ACHN (cell line): Measurements from ENCODE around the gene AP2S1.
A peak's percentile ranks its signal among the peaks of the same experiment; 100 is the strongest.
"Not testable (repeated sequence)": the region's sequence is repeated elsewhere in the genome, so short reads cannot be mapped to it uniquely, and the experiment has no call there.

Source experiments
- DNase-seq: peaks from one replicate; pipeline ENCODE4 v3.0.0-alpha.2; 2015
- in situ Hi-C: cut with HindIII; loops from 2 replicates; pipeline ENCODE4 v1.10.0; 2017; ENCODE audit warnings: low sequenced_read_pairs, low pct_ligation_motif_present, low pct_unique_long_range_greater_than_20kb

AP2S1 gene

DNA sequence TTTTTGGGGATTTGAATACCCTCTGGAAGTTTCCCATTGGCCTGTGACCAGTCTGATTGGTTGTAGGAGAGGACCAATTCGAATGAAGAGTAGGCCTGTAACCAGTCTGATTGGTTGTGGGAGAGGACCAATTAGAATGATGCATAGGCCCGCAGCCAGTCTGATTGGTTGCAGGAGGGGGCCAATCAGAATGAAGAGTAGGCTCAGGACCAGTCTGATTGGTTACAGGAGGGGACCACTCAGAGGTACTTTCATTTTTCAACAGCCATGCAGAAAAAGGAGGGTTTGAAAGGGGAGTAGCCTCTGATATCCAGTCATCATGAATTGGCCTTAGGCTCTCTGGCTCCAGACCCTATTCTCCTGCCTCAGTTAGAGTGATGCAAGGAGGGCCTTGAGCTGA lies 31.8 kb downstream of the AP2S1 start:
- no peak for DNase-seq

DNA sequence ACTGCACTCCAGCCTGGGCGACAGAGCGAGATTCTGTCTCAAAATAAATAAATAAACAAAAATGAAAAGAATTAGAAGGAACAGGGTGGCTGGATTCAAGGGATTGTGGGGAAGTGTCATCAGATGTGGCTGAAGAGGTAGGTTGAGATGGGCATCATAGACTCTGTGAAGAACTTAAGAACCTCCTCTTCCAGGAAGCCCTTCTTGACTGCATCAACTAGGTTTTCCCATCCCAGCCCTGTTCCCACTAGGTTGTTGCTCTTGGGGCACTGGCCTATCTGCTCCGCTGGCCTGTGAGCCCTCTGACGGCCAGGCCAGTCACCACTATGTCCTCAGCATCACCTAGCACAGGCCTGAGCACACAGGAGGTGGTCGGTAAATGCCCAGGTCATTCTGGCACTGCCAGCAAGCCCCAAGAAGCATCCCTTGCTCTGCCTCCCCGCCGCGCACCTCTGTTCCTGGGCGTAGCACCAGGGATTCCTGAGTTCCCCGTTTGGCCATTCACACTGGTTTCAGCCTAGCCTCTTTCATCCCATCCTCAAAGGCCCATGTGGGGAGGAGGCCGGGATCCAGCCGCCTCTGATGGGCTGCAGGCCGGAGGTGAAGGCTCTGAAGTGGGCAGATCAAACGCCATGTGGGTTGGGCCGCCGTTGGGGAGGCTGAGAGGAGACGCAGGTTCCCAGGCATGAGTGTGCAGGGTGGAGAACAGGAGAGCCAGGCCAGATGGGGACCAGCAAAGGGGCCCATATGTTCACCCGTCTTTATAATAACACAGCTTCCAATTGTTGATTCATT lies 34.6 kb downstream of the AP2S1 start:
- DNase-seq, result no peak
- in situ Hi-C loops, result no loop called here

More for the DNA sequence above, 31.8 kb downstream of the AP2S1 start:
- in situ Hi-C loops, result no loop called here

DNA sequence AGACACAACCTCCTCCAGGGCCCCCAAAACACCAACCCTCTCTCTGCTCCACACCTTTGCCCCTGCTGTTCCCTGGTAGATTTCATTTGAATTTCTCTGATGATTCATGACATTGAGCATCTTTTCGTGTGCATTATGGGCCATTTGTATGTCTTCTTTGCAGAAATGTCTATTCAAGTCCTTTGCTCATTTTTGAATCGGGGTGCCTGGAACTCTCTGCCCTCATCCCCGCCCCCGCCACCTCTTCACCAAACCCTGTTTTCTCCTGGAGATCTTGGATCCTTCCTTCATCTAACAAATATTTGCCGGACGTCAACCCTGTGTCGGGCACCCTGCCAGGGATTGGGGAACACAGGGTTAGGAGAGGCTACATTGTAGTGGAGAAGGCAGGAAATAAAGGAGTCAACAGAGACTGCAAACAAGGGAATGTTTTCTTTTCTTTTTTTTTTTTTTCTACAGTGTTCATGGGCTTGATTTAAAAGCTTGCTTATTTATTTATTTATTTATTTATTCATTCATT lies 36.7 kb downstream of the AP2S1 start:
- no peak for DNase-seq
- in situ Hi-C loops, result no loop called here

DNA sequence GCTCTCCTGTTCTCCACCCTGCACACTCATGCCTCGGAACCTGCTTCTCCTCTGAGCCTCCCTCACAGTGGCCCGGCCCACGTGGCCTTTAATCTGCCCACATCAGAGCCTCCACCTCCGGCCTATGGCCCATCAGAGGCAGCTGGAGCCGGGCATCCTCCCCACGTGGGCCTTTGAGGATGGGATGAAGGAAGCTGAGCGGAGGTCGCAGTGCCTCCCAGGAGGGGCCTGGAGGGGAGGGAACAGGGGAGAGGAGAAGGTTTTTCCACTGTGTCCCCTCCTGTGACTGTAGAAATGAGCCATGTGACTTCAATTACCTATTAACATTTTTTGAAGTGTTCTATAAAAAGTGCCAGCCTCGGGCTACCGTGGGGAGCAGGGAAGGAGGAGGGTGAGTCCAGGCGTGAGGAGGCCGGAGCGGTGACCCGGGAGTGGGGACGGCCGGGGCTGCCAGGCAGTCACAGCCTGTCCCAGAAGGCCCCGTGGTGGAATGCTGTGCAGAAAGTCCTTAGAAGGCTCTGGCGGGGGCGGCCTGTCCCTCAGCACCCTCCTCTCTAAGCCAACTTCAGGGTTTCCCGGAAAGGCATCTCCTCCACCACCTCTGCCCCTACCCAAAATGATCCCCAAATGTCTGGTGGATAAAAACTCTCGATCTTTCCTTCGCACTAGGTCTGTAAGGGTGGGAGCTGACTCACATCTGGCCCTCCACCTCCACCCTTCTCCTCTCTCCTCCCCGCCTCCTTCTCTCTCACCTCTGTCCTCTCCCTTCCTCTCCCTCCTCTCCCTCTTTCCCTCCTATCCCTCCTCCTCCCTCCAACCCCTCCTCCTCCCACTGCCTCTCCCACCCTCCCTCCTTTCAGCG lies 37.4 kb downstream of the AP2S1 start:
- no peak for DNase-seq
- in situ Hi-C loops, result no loop called here

DNA sequence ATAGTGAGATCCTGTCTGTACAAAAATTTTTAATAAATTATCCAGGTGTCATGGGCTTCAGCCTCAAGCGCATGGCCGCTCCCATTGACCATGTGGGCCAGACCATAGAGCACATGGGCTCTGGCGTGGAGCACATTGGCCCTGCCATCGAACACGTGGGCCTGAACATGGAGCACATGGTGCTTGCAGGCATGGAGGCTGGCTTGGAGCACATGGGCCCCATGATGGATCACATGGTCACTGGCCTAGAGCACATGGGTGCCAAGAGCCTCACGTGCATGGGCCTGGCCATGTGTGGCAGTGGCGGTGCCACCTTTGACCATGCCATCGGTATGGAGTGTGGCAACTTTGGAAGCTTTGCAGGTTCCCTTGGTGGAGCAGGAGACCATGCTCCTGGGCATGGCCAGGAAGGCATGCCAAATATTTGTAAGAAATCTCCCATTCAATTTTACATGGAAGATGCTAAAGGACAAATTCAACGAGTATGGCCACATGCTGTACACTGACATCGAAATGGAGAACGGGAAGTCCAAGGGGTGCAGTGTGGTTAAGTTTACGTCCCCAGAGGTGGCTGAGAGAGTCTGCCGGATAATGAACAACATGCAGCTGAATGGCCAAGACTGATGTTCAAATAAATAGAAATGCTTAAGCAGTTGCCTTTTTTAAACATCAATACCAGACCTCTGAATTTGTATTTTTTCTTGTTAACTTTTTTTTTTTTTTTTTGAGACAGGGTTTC lies 40.9 kb downstream of the AP2S1 start:
- no peak for DNase-seq
- in situ Hi-C loops, result no loop called here

DNA sequence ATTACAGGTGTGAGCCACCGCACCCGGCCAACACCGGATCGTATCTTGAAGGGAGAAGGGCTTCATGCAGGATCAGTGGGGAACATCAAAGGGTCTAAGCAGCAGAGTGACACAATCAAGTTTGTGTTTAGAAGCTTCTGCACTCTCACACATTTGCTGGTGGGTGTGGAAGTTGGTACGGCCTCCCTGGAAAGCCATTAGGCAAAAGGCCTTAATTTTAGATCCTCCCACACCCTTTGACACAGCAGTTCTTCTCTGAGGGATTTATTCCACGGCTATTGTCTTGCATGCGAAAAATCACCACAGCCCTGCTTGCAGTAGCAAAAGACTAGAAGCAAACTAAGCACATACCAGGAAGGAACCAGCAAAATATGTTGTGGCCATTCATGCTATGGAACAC lies 44.0 kb downstream of the AP2S1 start:
- no peak for DNase-seq
- in situ Hi-C loops, result no loop called here

DNA sequence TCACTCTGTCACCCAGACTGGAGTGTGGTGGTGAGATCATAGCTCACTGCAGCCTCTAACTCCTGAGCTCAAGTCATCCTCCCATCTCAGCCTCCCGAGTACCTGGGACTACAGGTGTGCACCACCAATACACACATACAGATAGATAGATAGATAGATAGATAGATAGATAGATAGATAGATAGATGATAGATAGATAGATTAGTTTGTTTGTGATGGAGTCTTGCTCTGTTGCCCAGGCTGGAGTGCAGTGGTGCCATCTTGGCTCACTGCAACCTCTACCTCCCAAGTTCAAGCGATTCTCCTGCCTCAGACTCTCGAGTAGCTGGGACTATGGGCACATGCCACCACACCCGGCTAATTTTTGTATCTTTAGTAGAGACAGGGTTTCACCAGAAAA lies 46.2 kb downstream of the AP2S1 start:
- in situ Hi-C loops, DNase-seq: not testable (repeated sequence)

DNA sequence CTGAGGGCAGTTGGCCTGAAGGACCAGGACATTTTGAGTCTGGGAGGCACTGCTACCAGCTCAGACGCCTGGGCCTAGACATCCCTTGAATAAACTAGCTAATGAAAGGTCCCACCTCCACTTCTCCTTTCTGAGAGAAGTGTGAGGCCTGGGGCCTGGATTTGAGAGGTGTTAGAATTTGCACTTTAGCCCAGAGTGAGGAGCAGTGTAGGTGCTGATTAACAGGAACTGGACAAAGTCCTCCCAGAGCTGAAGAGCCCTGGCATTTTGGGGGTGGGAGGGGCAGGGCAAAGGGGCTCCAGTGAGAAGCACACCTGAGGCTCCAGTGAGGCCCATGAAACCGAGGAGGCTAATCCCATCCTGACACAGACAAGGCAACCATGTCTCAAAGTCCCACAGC lies 47.1 kb downstream of the AP2S1 start:
- in situ Hi-C loops, result no loop called here

DNA sequence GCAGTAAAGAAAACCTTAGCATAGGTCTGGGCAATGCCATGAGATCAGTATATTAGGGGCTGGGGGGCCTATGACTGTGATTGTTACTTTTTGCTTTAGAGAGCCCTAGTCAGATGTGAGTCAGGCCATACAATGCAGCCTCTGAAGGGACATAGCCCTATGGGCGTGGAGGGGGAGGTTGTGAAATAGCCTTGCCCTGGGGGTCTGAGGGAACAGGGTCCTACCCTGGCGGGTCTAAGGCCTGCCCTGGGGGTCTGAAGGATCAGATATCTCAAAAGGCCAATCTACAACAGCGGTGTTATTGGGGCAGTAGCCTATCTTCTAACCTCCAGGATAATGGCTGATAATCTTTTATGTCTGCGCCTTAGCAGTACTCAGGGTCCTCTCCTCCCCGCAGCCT lies 48.5 kb downstream of the AP2S1 start:
- no peak for DNase-seq
- in situ Hi-C loops, result no loop called here

More for the DNA sequence above, 47.1 kb downstream of the AP2S1 start:
- DNase-seq, result no peak

DNA sequence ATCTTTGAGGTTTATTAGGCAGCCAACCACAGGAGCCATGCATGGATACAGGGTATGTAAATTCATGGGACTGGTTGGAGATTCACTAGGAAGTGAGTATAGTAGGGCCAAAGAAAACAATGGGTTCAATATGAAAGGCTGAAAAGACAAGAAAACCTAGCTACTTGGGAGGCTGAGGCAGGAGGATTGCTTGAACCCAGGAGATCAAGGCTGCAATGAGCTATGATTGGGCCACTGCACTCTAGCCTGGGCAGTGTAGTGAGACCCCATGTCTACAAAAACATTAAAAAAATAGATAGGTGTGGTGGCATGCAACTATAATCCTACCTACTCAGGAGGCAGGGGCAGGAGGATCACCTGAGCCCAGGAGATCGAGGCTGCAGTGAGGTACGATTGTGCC lies 51.9 kb downstream of the AP2S1 start:
- DNase-seq, result no peak
- in situ Hi-C loops, result no loop called here

DNA sequence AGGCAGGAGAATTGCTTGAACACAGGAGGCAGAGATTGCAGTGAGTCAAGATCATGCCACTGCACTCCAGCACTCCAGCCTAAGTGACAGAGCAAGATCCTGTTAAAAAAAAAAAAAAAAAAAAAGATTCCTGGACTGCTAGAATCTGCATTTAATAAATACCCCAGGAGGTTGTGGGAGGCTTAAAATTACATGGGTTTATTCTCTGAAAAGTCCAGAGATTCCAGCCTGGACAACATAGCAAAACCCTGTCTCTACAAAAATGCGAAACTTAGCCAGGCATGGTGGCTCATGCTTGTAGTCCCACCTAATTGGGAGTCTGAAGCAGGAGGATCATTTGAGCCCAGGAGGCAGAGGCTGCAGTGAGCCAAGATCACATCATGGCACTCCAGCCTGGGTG lies 52.8 kb downstream of the AP2S1 start:
- in situ Hi-C loops, result no loop called here
- no peak for DNase-seq

DNA sequence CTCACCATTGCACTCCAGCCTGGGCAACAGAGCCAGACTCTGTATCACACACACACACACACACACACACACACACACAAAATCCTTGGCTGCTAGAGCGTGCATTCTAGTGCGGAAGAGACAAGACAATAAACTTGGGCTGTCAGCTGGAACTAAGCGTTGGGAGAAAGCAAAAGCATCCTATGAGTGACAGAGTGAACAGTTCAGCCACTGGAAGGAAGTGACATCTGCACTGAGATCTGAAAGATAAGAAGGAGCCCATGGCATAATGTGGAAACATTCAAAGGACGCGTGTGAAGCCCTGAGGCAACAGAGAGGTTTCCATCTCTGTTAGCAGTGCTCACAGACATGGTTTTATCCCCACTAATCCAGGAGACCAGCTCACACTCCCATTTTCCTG lies 58.7 kb downstream of the AP2S1 start:
- in situ Hi-C loops, result no loop called here
- no peak for DNase-seq

DNA sequence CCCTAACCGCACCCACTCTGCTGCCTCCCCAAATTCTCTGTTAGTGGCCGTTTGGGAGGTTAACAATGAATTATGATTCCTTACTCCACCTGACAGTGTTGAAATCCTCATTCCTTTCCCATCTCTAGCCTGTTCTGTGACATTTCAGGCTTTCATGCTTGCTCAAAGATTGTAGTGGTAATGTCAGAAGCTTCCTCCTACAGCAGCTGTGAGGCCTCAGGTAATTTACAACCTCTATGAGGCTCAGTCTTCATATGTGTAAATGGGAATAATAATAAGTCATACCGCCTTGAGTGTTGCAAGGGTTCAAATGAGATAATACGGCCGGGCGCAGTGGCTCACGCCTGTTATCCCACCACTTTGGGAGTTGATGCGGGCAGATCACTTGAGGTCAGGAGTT lies 61.3 kb downstream of the AP2S1 start:
- in situ Hi-C loops, result no loop called here
- no peak for DNase-seq

DNA sequence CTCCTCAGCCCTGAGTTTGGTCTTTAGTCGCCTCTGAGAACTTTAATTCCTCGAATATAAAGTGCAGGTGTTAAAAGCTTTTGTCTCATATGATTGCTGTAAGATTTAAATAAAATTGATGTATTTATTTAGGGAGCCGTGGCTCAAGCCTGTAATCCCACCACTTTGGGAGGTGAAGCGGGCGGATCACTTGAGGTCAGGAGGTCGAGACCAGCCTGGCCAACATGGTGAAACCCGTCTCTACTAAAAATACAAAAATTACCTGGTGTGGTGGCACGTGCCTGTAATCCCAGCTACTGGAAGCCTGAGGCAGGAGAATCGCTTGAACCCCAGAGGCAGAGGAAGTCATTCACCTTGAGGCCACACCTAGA lies 61.7 kb downstream of the AP2S1 start:
- in situ Hi-C loops, result no loop called here
- no peak for DNase-seq

DNA sequence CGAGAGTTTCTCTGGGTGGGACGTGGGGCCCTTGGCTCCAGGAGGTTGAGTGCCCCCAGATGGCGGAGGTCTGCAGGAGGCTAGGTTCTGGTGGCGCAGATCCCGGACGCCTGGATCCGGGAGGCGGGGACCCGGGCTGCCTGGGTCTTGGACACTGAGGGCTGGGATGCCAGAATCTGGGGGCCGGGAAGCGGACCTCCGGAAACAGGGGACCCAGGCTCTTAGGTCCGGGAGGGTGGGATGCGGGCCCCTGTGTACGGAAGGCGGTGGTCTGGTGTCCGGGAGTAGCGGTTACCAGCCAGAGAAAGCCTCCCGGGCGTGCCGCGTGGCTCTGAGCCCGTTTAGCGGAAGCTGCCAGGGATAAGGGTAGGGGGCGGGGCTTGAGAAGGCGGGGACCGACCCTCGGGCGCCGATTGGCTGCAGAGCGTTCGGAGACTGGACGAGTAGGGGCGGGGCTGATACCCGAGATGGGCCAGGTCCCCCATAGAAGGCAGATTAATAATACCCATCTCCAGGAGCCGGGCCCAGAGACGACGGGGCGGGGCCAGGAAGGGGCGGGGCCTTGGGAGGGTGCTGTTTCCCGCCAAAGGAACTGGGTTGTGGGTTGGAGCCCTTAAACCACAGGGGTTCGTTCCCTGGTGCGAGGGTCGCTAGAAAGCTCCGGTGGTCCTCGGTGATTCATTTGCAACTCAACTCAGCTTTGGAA lies 62.2 kb downstream of the AP2S1 start, which contains the start of gene SLC1A5:
Gene SLC1A5 (minus strand): TSS at position 333 of the 706 bp plus-strand sequence. CDS start 629 bp downstream, outside the sequence.
- in situ Hi-C loops, result no loop called here
- DNase-seq, result peak; percentile 94
